SK-N-MC (cell line): ENCODE data around the gene PDE8A.
A peak's percentile ranks its signal among the peaks of the same experiment; 100 is the strongest.
"Not testable (repeated sequence)": the region's sequence is repeated elsewhere in the genome, so short reads cannot be mapped to it uniquely, and the experiment has no call there.

Source experiments
- DNase-seq: peaks from one replicate; pipeline ENCODE4 v3.0.0-alpha.2; 2011; ENCODE audit warnings: low read depth, low spot score
- H3K27ac ChIP-seq: fragments of 200-600 bp; sonication (generic); 2 replicates; pipeline ENCODE4 v1.5.1; 2016; ENCODE audit warnings: mixed run types
- H3K36me3 ChIP-seq: fragments of 200-600 bp; sonication (generic); 2 replicates; pipeline ENCODE4 v1.6.1; 2017; ENCODE audit warnings: antibody characterized with exemption, low read length, mixed read lengths; ENCODE audit not compliant: insufficient read depth
- H3K4me3 ChIP-seq: fragments of 200-600 bp; sonication (generic); 2 replicates; pipeline ENCODE4 v1.5.1; 2016
- H3K9ac ChIP-seq: fragments of 200-600 bp; sonication (generic); 2 replicates; pipeline ENCODE4 v1.8.0; 2017; ENCODE audit warnings: mixed run types, mixed read lengths; ENCODE audit not compliant: insufficient read length
- H3K9me3 ChIP-seq: fragments of 200-600 bp; sonication (generic); 2 replicates; pipeline ENCODE4 v1.6.1; 2017; ENCODE audit warnings: low read depth, mild to moderate bottlenecking, antibody characterized with exemption, low read length, moderate library complexity, mixed read lengths
- EZH2 ChIP-seq: fragments of 200-600 bp; sonication (generic); IDR thresholded peaks from one replicate; pipeline ENCODE4 v1.6.1; 2017; ENCODE audit warnings: antibody characterized with exemption
- FOXP2 ChIP-seq: optimal IDR thresholded peaks from 2 replicates; pipeline ENCODE3; 2011; ENCODE audit warnings: mild to moderate bottlenecking, moderate library complexity; ENCODE audit not compliant: insufficient read depth; ENCODE audit errors: extremely low read length, control extremely low read depth
- POLR2AphosphoS5 ChIP-seq: IDR thresholded peaks from 2 replicates; pipeline ENCODE4 v1.6.1; 2012; ENCODE audit warnings: mild to moderate bottlenecking, low read depth, low read length, borderline replicate concordance

PDE8A gene

GRCh38 chr15:84982301-84982920 lies 755 bp downstream of the PDE8A start:
- Histone ChIP-seq H3K9me3 (no peaks in the 10 kb centered on the region), H3K27ac (no peak overlapping the region), H3K36me3 (no peaks in the 10 kb centered on the region), H3K4me3 (peak overlapping the region; percentile 99), H3K9ac (peak overlapping the region; percentile 76)
- TF ChIP-seq EZH2 (no peak), POLR2AphosphoS5 (no peak), FOXP2 (no peak)
- no peak for DNase-seq

GRCh38 chr15:84983294-84983693 lies 1.6 kb downstream of the PDE8A start:
- peak overlapping the region; percentile 99 for H3K4me3 ChIP-seq
- no peak for TF ChIP-seq POLR2AphosphoS5
- TF ChIP-seq FOXP2: no peak
- TF ChIP-seq EZH2: no peak

GRCh38 chr15:84983711-84984110 lies 2.1 kb downstream of the PDE8A start:
- TF ChIP-seq EZH2: no peak
- no peak for TF ChIP-seq FOXP2
- TF ChIP-seq POLR2AphosphoS5: no peak
- H3K4me3 ChIP-seq: peak overlapping the region; percentile 99
- DNase-seq: no peak
- no peak overlapping the region for H3K9ac ChIP-seq
- no peaks in the 10 kb centered on the region for H3K9me3 ChIP-seq
- H3K27ac ChIP-seq: no peak overlapping the region
- H3K36me3 ChIP-seq: no peaks in the 10 kb centered on the region

More at GRCh38 chr15:84983294-84983693, 1.6 kb downstream of the PDE8A start:
- no peak for DNase-seq
- no peaks in the 10 kb centered on the region for H3K9me3 ChIP-seq
- peak overlapping the region; percentile 76 for H3K9ac ChIP-seq
- H3K27ac ChIP-seq: no peak overlapping the region
- no peaks in the 10 kb centered on the region for H3K36me3 ChIP-seq

DNA sequence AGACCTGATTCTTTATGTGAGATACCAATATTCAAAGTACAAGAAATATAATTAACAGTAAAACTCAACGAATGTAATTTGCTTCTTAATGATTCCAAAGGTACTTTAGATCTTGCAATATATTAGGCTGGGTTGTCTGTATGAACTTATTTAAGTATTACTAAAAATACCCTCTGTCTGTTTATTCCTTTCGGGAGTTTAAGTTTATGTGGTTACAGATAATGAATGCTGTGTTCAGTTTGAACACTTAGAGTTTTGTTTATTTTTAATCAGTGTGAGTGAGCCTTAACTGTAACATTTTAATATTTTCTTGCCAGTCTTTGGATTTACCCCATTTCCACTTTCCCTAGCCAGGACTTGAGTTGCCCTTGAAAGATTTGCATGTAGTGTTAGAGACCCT lies 3.5 kb downstream of the PDE8A start:
- no peak overlapping the region for H3K9ac ChIP-seq
- H3K27ac ChIP-seq: no peak overlapping the region
- no peaks in the 10 kb centered on the region for H3K36me3 ChIP-seq
- no peak for DNase-seq
- no peaks in the 10 kb centered on the region for H3K9me3 ChIP-seq
- H3K4me3 ChIP-seq: no peak overlapping the region
- TF ChIP-seq EZH2 (no peak), POLR2AphosphoS5 (no peak), FOXP2 (no peak)

- not testable (repeated sequence) for H3K4me3 ChIP-seq, H3K36me3 ChIP-seq, H3K9me3 ChIP-seq, DNase-seq, H3K27ac ChIP-seq, H3K9ac ChIP-seq
These were observed 5.7 kb downstream of the PDE8A start for GRCh38 chr15:84987351-84987750.

DNA sequence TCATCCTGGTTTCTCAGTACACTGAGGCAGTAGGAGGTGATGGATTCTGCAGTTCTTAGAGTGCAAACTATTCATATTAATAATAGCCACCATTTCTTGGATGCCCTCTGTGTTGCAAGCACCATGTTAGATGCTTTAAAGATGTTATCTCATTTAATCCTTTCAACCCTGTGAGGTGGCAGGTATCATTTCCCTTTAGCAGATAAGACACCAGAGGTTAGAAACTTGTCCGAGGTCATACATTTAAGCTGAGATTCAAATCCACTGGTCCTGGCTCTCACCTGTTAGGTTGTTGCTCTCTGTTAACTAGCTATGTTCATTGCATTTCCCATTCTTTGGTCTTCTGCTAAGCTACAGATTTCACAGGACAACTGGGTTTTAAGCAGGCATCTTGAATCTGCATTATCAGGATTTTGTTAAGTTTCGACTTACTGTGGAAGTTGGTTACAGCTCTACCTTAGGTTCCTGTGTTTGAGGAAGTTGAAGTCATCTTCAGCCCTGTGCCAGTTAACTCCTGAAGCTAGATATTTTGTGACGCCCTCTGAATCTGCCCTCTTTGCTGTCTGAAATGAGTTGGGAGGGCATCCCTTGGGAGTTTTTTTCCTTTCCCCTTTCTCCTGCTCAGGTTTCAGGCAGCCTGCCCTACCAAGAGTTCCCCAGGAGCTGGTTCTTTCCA lies 6.4 kb downstream of the PDE8A start:
- Histone ChIP-seq H3K9ac (no peak overlapping the region), H3K4me3 (no peak overlapping the region), H3K27ac (no peak overlapping the region)

GRCh38 chr15:84988909-84989644 lies 7.4 kb downstream of the PDE8A start:
- TF ChIP-seq POLR2AphosphoS5: no peak
- no peak for TF ChIP-seq EZH2
- no peak for TF ChIP-seq FOXP2
- no peak overlapping the region for H3K4me3 ChIP-seq
- no peaks in the 10 kb centered on the region for H3K36me3 ChIP-seq
- H3K9ac ChIP-seq: no peak overlapping the region
- no peak for DNase-seq
- no peaks in the 10 kb centered on the region for H3K9me3 ChIP-seq
- H3K27ac ChIP-seq: no peak overlapping the region

More for the DNA sequence above, 6.4 kb downstream of the PDE8A start:
- Histone ChIP-seq H3K36me3 (no peaks in the 10 kb centered on the region), H3K9me3 (no peaks in the 10 kb centered on the region)
- TF ChIP-seq EZH2 (no peak), POLR2AphosphoS5 (no peak), FOXP2 (no peak)
- DNase-seq: no peak

DNA sequence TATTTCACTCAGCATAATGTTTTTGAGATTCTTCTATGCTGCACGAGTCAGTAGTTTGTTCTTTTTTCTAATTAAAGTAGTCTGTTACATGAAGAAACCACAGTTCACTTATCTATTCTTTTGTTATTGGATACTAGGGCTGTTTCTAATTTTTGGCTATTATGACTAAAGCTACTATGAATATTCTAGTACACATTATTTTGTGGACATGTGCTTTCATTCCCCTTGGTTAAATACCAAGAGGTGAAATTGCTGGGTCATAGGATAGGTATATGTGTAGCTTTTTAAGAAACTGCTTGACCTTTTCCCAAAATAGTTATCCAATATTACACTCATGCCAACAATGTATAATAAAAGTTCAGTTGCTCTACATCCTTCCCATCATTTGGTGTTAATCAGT lies 8.9 kb downstream of the PDE8A start:
- Histone ChIP-seq H3K36me3 (no peaks in the 10 kb centered on the region), H3K9ac (no peak overlapping the region), H3K27ac (no peak overlapping the region), H3K4me3 (no peak overlapping the region; the same call in 1 of the 2 replicates), H3K9me3 (no peaks in the 10 kb centered on the region)
- TF ChIP-seq EZH2 (no peak), POLR2AphosphoS5 (no peak), FOXP2 (no peak)
- no peak for DNase-seq

DNA sequence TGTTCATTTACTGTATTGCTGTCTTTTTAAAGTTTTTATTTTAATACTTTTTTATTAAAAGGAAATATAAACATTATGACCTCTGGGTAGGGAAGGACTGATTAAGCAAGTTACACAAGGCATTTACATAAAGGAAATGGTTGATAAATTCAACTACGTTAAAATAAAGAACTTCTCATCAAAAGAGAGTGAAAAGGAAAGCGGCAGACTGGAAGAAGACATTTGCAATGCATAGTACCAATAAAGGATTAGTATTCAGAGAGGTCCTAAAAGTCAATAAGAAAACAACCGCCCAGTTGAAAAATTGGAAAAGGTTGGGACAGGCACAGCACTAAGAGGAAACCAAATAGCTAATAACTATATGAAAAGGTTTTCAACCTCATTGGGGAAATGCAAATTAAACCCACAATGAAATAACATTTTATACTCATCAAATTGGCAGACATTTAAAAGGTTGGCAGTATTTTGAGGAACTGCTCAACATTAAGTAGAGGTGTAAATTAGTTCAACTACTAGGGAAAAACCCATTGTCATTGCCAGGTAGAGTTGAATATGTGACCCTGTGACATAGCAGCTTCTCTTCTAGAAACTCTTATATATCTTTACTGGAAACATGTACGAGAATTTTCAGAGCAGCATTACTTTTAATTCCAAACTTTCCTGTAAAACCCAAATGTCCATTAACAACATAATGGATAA lies 9.5 kb downstream of the PDE8A start:
- no peak for DNase-seq
- no peak overlapping the region for H3K4me3 ChIP-seq
- no peak overlapping the region for H3K27ac ChIP-seq
- H3K9ac ChIP-seq: no peak overlapping the region
- TF ChIP-seq FOXP2 (no peak), POLR2AphosphoS5 (no peak), EZH2 (no peak)
- H3K36me3 ChIP-seq: no peaks in the 10 kb centered on the region
- H3K9me3 ChIP-seq: no peaks in the 10 kb centered on the region
